H1 (cell line): ENCODE results near the gene ATP11C. TPM values are rescaled to one million over a fixed set of nuclear protein-coding genes. Genes with fewer than 3 reads are reported as not detected.

Source experiments
- CTCF ChIA-PET: fragments of 300-600 bp; sonication (Branson Sonifier 250); formaldehyde crosslinking; loops from one replicate; lab custom pipeline; 2021; ENCODE audit not compliant: partially characterized antibody; lab: Charles Lee
- POLR2A ChIA-PET: fragments of 300-600 bp; sonication (Branson Sonifier 250); formaldehyde crosslinking; loops from one replicate; lab custom pipeline; 2021; ENCODE audit warnings: inconsistent platforms; ENCODE audit not compliant: partially characterized antibody; lab: Charles Lee
- DNase-seq, 2 experiments: peaks; one replicate each; pipeline versions ENCODE4 v3.0.0 to v3.0.0-alpha.2; 2010 to 2022; ENCODE audit warnings: low spot score in 2 of 2, low read depth in 1 of 2, mixed read lengths in 1 of 2
- FAIRE-seq: peaks from 2 replicates; lab custom pipeline; 2011; peaks lifted over from hg19 to GRCh38; lab: Jason Lieb, UNC
- H2AFZ ChIP-seq: 2 replicates; pipeline ENCODE4 v1.8.1; 2012; ENCODE audit warnings: low read length, inconsistent platforms
- H2AK5ac ChIP-seq: 2 replicates; pipeline ENCODE4 v1.6.1; 2013; ENCODE audit warnings: low read depth, low read length
- H2BK120ac ChIP-seq: replicated peaks from 2 replicates; pipeline ENCODE3; 2013; ENCODE audit warnings: low read depth, low read length, inconsistent platforms
- H2BK12ac ChIP-seq: 2 replicates; pipeline ENCODE4 v1.6.1; 2013; ENCODE audit warnings: low read depth, low read length
- H2BK15ac ChIP-seq: 2 replicates; pipeline ENCODE4 v1.6.1; 2013; ENCODE audit warnings: low read length
- H2BK20ac ChIP-seq: 2 replicates; pipeline ENCODE4 v1.6.1; 2013; ENCODE audit warnings: low read length
- H2BK5ac ChIP-seq: 2 replicates; pipeline ENCODE4 v1.6.1; 2013; ENCODE audit warnings: low read depth, low read length
- H3K14ac ChIP-seq: 2 replicates; pipeline ENCODE4 v1.6.1; 2013; ENCODE audit warnings: inconsistent platforms; ENCODE audit not compliant: insufficient read length
- H3K18ac ChIP-seq: 2 replicates; pipeline ENCODE4 v1.6.1; 2013; ENCODE audit warnings: low read length; ENCODE audit errors: extremely low read depth
- H3K23ac ChIP-seq: 2 replicates; pipeline ENCODE4 v1.6.1; 2013; ENCODE audit warnings: inconsistent platforms; ENCODE audit not compliant: insufficient read length
- H3K23me2 ChIP-seq: 2 replicates; pipeline ENCODE4 v1.6.1; 2013; ENCODE audit warnings: low read depth, low read length
- H3K27ac ChIP-seq: 2 replicates; pipeline ENCODE4 v1.6.1; 2011; ENCODE audit warnings: low read depth, low read length, inconsistent platforms
- H3K27me3 ChIP-seq, 4 experiments: replicated peaks in 1 of 4; 1 replicate in 1 of 4; 2 replicates in 3 of 4; pipeline versions ENCODE4 v1.6.1 to v1.8.1; 2011 to 2013; ENCODE audit warnings: low read length in 3 of 4, mild to moderate bottlenecking in 3 of 4, inconsistent platforms in 2 of 4, mixed read lengths in 2 of 4, moderate library complexity in 1 of 4; ENCODE audit not compliant: control insufficient read depth in 3 of 4, insufficient read depth in 3 of 4; ENCODE audit errors: extremely low read depth in 1 of 4
- H3K36me3 ChIP-seq, 4 experiments: 2 replicates each; pipeline versions ENCODE4 v1.6.1 to v1.8.1; 2011 to 2013; ENCODE audit warnings: mild to moderate bottlenecking in 4 of 4, low read length in 3 of 4, moderate library complexity in 2 of 4, control low read depth in 1 of 4, inconsistent platforms in 1 of 4; ENCODE audit not compliant: insufficient read depth in 4 of 4, control insufficient read depth in 2 of 4
- H3K4ac ChIP-seq: replicated peaks from 2 replicates; pipeline ENCODE3; 2013; ENCODE audit warnings: low read length, low read depth, mixed read lengths, inconsistent platforms; ENCODE audit not compliant: insufficient read length
- H3K4me1 ChIP-seq, 4 experiments: replicated peaks in 1 of 4; 1 replicate in 1 of 4; 2 replicates in 3 of 4; pipeline versions ENCODE4 v1.6.1 to v1.8.1; 2011 to 2013; ENCODE audit warnings: low read length in 3 of 4, inconsistent platforms in 2 of 4, mixed read lengths in 1 of 4; ENCODE audit not compliant: insufficient read depth in 4 of 4, control insufficient read depth in 3 of 4
- H3K4me2 ChIP-seq, 2 experiments: 2 replicates each; pipeline versions ENCODE4 v1.6.1 to v1.8.1; 2011 to 2013; ENCODE audit warnings: low read depth in 2 of 2, low read length in 2 of 2, control low read depth in 1 of 2, inconsistent platforms in 1 of 2, mild to moderate bottlenecking in 1 of 2; ENCODE audit not compliant: insufficient read depth in 1 of 2
- H3K4me3 ChIP-seq, 4 experiments: fragments of 200-600, 300-600 bp in 1 of 4; sonication (generic), shearing (Covaris generic), sonication (Bioruptor Twin) in 1 of 4; 2 replicates each; pipeline versions ENCODE4 v1.5.1 to v1.8.1; 2011 to 2016; ENCODE audit warnings: low read length in 4 of 4, low read depth in 3 of 4, control low read depth in 2 of 4, inconsistent platforms in 2 of 4, mild to moderate bottlenecking in 2 of 4, mixed read lengths in 1 of 4, moderate library complexity in 1 of 4; ENCODE audit not compliant: insufficient read depth in 2 of 4; ENCODE audit errors: extremely low read depth in 1 of 4
- H3K56ac ChIP-seq: replicated peaks from 2 replicates; pipeline ENCODE3; 2013; ENCODE audit warnings: low read depth, mild to moderate bottlenecking, mixed read lengths, low read length, inconsistent platforms; ENCODE audit not compliant: insufficient read length
- H3K79me1 ChIP-seq: 2 replicates; pipeline ENCODE4 v1.6.1; 2013; ENCODE audit warnings: low read depth, low read length, control low read depth
- H3K79me2 ChIP-seq, 2 experiments: 2 replicates each; pipeline versions ENCODE4 v1.6.1 to v1.8.1; 2012 to 2013; ENCODE audit warnings: low read length in 2 of 2, mild to moderate bottlenecking in 2 of 2, inconsistent platforms in 1 of 2; ENCODE audit not compliant: insufficient read depth in 2 of 2, control insufficient read depth in 1 of 2
- H3K9ac ChIP-seq, 4 experiments: replicated peaks in 1 of 4; 1 replicate in 1 of 4; 2 replicates in 3 of 4; pipeline versions ENCODE4 v1.6.1 to v1.8.1; 2011 to 2013; ENCODE audit warnings: low read depth in 3 of 4, low read length in 3 of 4, control low read depth in 2 of 4, mild to moderate bottlenecking in 2 of 4, moderate library complexity in 2 of 4, inconsistent platforms in 1 of 4; ENCODE audit errors: extremely low read depth in 1 of 4
- H3K9me3 ChIP-seq, 2 experiments: 2 replicates each; pipeline versions ENCODE4 v1.6.1 to v1.8.1; 2012 to 2013; ENCODE audit warnings: mild to moderate bottlenecking in 2 of 2, moderate library complexity in 2 of 2, control low read depth in 1 of 2, inconsistent platforms in 1 of 2, low read depth in 1 of 2, low read length in 1 of 2, mixed read lengths in 1 of 2; ENCODE audit not compliant: insufficient read depth in 2 of 2
- H4K20me1 ChIP-seq, 2 experiments: replicated peaks in 1 of 2; 2 replicates each; pipeline versions ENCODE3 to v1.8.1; 2011 to 2013; ENCODE audit warnings: inconsistent platforms in 2 of 2, low read length in 2 of 2, mild to moderate bottlenecking in 1 of 2; ENCODE audit not compliant: insufficient read depth in 2 of 2, control insufficient read depth in 1 of 2
- H4K5ac ChIP-seq: 2 replicates; pipeline ENCODE4 v1.6.1; 2013; ENCODE audit warnings: low read length, low read depth, mixed read lengths, inconsistent platforms; ENCODE audit not compliant: insufficient read length
- H4K8ac ChIP-seq: 2 replicates; pipeline ENCODE4 v1.8.0; 2013; ENCODE audit warnings: mild to moderate bottlenecking, moderate library complexity, low read length, inconsistent platforms; ENCODE audit not compliant: insufficient read depth; ENCODE audit errors: extremely low read depth
- H4K91ac ChIP-seq: replicated peaks from 2 replicates; pipeline ENCODE3; 2013; ENCODE audit warnings: low read length, mixed read lengths, inconsistent platforms; ENCODE audit not compliant: insufficient read length
- BCL11A ChIP-seq, 2 experiments: IDR thresholded peaks; one replicate each; pipeline ENCODE4 v1.6.1; 2011; ENCODE audit warnings: low read depth in 2 of 2, low read length in 2 of 2, mild to moderate bottlenecking in 2 of 2
- CTCF ChIP-seq, 3 experiments: IDR thresholded peaks; 1 replicate in 2 of 3; 2 replicates in 1 of 3; pipeline versions ENCODE4 v1.5.1 to v1.6.1; 2011; ENCODE audit warnings: low read length in 3 of 3, mild to moderate bottlenecking in 3 of 3, inconsistent platforms in 2 of 3, low read depth in 1 of 3, moderate library complexity in 1 of 3; ENCODE audit not compliant: insufficient read depth in 1 of 3; ENCODE audit errors: control extremely low read depth in 1 of 3
- EP300 ChIP-seq, 2 experiments: IDR thresholded peaks; 1 replicate in 1 of 2; 2 replicates in 1 of 2; pipeline ENCODE4 v1.6.1; 2011 to 2012; ENCODE audit warnings: low read depth in 2 of 2, low read length in 2 of 2, mild to moderate bottlenecking in 2 of 2, borderline replicate concordance in 1 of 2, inconsistent platforms in 1 of 2, moderate library complexity in 1 of 2
- GABPA ChIP-seq: IDR thresholded peaks from 2 replicates; pipeline ENCODE4 v1.6.1; 2011; ENCODE audit warnings: mild to moderate bottlenecking, low read length, moderate library complexity, borderline replicate concordance; ENCODE audit not compliant: insufficient read depth
- POLR2AphosphoS5 ChIP-seq: IDR thresholded peaks from 2 replicates; pipeline ENCODE4 v1.6.1; 2011; ENCODE audit warnings: low read depth, low read length
- RFX5 ChIP-seq: IDR thresholded peaks from 2 replicates; pipeline ENCODE4 v1.6.1; 2011; ENCODE audit warnings: low read depth, low read length, improper control_type of control experiment, borderline replicate concordance
- USF2 ChIP-seq: IDR thresholded peaks from 2 replicates; pipeline ENCODE4 v1.6.1; 2011; ENCODE audit warnings: low read length, improper control_type of control experiment
- YY1 ChIP-seq: IDR thresholded peaks from 2 replicates; pipeline ENCODE4 v1.6.1; 2011; ENCODE audit warnings: low read depth, mild to moderate bottlenecking, low read length
- ZNF274 ChIP-seq: IDR thresholded peaks from 2 replicates; pipeline ENCODE4 v1.7.0; 2012; ENCODE audit warnings: low read length, borderline replicate concordance; ENCODE audit errors: extremely low read depth
- WGBS, 2 experiments: shearing (Covaris generic) in 1 of 2; methylation state at CpG; one replicate each; pipeline versions ENCODE4 v1.1.6 to v1.1.7; 2013 to 2015; ENCODE audit warnings: low lambda C conversion rate in 2 of 2, mixed read lengths in 2 of 2, inconsistent platforms in 1 of 2, low coverage in 1 of 2, missing lambda C conversion rate in 1 of 2; ENCODE audit not compliant: insufficient replicate concordance in 2 of 2, insufficient coverage in 1 of 2, insufficient read length in 1 of 2; ENCODE audit errors: extremely low coverage in 1 of 2, missing lambda C conversion rate in 1 of 2; 5-methylcytosine and 5-hydroxymethylcytosine counted together
- polyA plus RNA-seq, 7 experiments: library from polyadenylated mRNA; depleted of rRNA in 3 of 7; stranded (reverse) in 5 of 7; unstranded in 2 of 7; fragments of >200 nt in 5 of 7; fragments of 200-250 nt in 2 of 7; gene quantifications; 1 replicate in 5 of 7; 2 replicates in 1 of 7; 4 replicates in 1 of 7; pipeline versions ENCODE4 v1.2.1 to v1.2.3, GENCODE V29; 2011 to 2013; ENCODE audit warnings: missing spikeins in 2 of 7, mixed read lengths in 2 of 7
- total RNA-seq: library from RNA; stranded (reverse); fragmentation: NEBNext Ultra II Directional; extraction: Animal tissue kit (Norgen Biotek cat#: 25700); gene quantifications from 2 replicates; pipeline ENCODE4 v1.2.1, GENCODE V29; 2021

Gene ATP11C
- total and polyA plus RNA-seq, 2 of the 8 experiments (the other 6 are each of a cell fraction or from before 2014, with no cell fraction given), result 14.7 to 52.1 TPM

GRCh38 chrX:139702658-139703057, 230.2 kb downstream of the ATP11C start:
- no peaks in the 10 kb centered on the region for H3K36me3 ChIP-seq
- no peak overlapping the region for H2BK20ac ChIP-seq
- no peak overlapping the region for H4K8ac ChIP-seq
- no peak overlapping the region for H2BK15ac ChIP-seq
- H3K18ac ChIP-seq, result no peak overlapping the region
- H3K79me1 ChIP-seq, result no peaks in the 10 kb centered on the region
- H3K27ac ChIP-seq, result no peak overlapping the region
- H2BK5ac ChIP-seq, result no peak overlapping the region
- H2BK120ac ChIP-seq, result no peak overlapping the region
- H3K4me2 ChIP-seq, result no peak overlapping the region
- no peaks in the 10 kb centered on the region for H3K79me2 ChIP-seq
- H3K27me3 ChIP-seq, result no peaks in the 10 kb centered on the region
- H2AK5ac ChIP-seq, result no peak overlapping the region
- ChIA-PET POLR2A (no interaction called here), CTCF (no interaction called here)
- H3K4ac ChIP-seq, result no peak overlapping the region
- WGBS, 2 experiments, result 93% methylated on average over 2 of the region's 3 CpGs; no CpG with 5 or more reads in 1 of the 2 experiments
- FAIRE-seq (no peak), DNase-seq (no peak)
- H3K9ac ChIP-seq, result no peak overlapping the region
- H4K5ac ChIP-seq, result no peak overlapping the region
- H4K20me1 ChIP-seq, result no peaks in the 10 kb centered on the region
- H3K56ac ChIP-seq, result no peak overlapping the region
- H2AFZ ChIP-seq, result no peak overlapping the region
- no peak overlapping the region for H2BK12ac ChIP-seq
- H3K23ac ChIP-seq, result no peak overlapping the region
- TF ChIP-seq POLR2AphosphoS5 (no peak), RFX5 (no peak), USF2 (no peak), YY1 (no peak), ZNF274 (no peak), GABPA (no peak), BCL11A (IDR thresholded peaks at IDR 0.05; ENCODE audit: low read depth in 2 of 2, low read length in 2 of 2) (no peak), CTCF (IDR thresholded peaks at IDR 0.05; ENCODE audit: control extremely low read depth in 1 of 3, insufficient read depth in 1 of 3, low read depth in 1 of 3, low read length in 3 of 3) (no peak), EP300 (IDR thresholded peaks at IDR 0.05; ENCODE audit: borderline replicate concordance in 1 of 2, low read depth in 2 of 2, low read length in 2 of 2) (no peak)
- H3K23me2 ChIP-seq, result no peaks in the 10 kb centered on the region
- no peak overlapping the region for H4K91ac ChIP-seq
- H3K9me3 ChIP-seq, result no peaks in the 10 kb centered on the region
- H3K4me1 ChIP-seq, result no peaks in the 10 kb centered on the region
- no peak overlapping the region for H3K14ac ChIP-seq
- no peak overlapping the region for H3K4me3 ChIP-seq
